K562 (cell line): ENCODE data around the gene PRPF38A. TPM values are rescaled to one million over a fixed set of nuclear protein-coding genes. Genes with fewer than 3 reads are reported as not detected.

Experiments used
- ARNT ChIP-seq, 2 experiments: fragments of 450-650 bp; IDR thresholded peaks; 2 replicates each; pipeline ENCODE4 v1.6.1; 2016; ENCODE audit warnings: mild to moderate bottlenecking in 1 of 2
- ATF1 ChIP-seq, 2 experiments: fragments of 450-650 bp in 1 of 2; IDR thresholded peaks; 2 replicates each; pipeline ENCODE4 v1.6.1; 2016; ENCODE audit warnings: missing compliant biosample characterization in 1 of 2, missing genetic modification characterization in 1 of 2
- ATF2 ChIP-seq: sonication (generic); formaldehyde crosslinking; IDR thresholded peaks from 2 replicates; pipeline ENCODE4 v1.8.1; 2022; ENCODE audit warnings: missing genetic modification reagents
- ATF7 ChIP-seq: fragments of 450-650 bp; IDR thresholded peaks from 2 replicates; pipeline ENCODE4 v1.7.1; 2014; ENCODE audit warnings: mild to moderate bottlenecking, moderate library complexity
- CC2D1A ChIP-seq: fragments of 450-650 bp; IDR thresholded peaks from 2 replicates; pipeline ENCODE4 v1.6.1; 2017; ENCODE audit warnings: mild to moderate bottlenecking
- FOXP1 ChIP-seq: sonication (generic); formaldehyde crosslinking; IDR thresholded peaks from 2 replicates; pipeline ENCODE4 v1.8.0; 2022; ENCODE audit warnings: mild to moderate bottlenecking, missing genetic modification reagents
- GATA2 ChIP-seq: sonication (generic); formaldehyde crosslinking; IDR thresholded peaks from 2 replicates; pipeline ENCODE4 v1.4.0; 2020; ENCODE audit warnings: mild to moderate bottlenecking, missing genetic modification reagents
- HDAC3 ChIP-seq: fragments of 450-650 bp; IDR thresholded peaks from 2 replicates; pipeline ENCODE4 v1.6.1; 2018; ENCODE audit warnings: borderline replicate concordance, mild to moderate bottlenecking, moderate library complexity; ENCODE audit not compliant: partially characterized antibody
- KAT7 ChIP-seq: sonication (generic); formaldehyde crosslinking; IDR thresholded peaks from 2 replicates; pipeline ENCODE4 v1.8.0; 2022; ENCODE audit warnings: missing genetic modification reagents, mild to moderate bottlenecking, borderline replicate concordance
- MEIS2 ChIP-seq: fragments of 450-650 bp; IDR thresholded peaks from 2 replicates; pipeline ENCODE4 v1.6.1; 2014; ENCODE audit warnings: mild to moderate bottlenecking; ENCODE audit not compliant: partially characterized antibody
- SAP30 ChIP-seq: fragments of 200-600 bp; sonication (generic); IDR thresholded peaks from 2 replicates; pipeline ENCODE4 v1.6.1; 2012; ENCODE audit warnings: borderline replicate concordance, low read depth, mild to moderate bottlenecking, moderate library complexity, low read length, control low read depth, inconsistent platforms; ENCODE audit not compliant: insufficient read depth, poor library complexity, severe bottlenecking
- SRSF9 ChIP-seq: fragments of 200-400 bp; formaldehyde crosslinking; IDR thresholded peaks from 2 replicates; pipeline ENCODE4 v1.6.1; 2017; ENCODE audit warnings: low read depth, low read length, borderline replicate concordance
- VEZF1 ChIP-seq: fragments of 200-800 bp; sonication (Bioruptor generic); IDR thresholded peaks from 2 replicates; pipeline ENCODE4 v1.6.1; 2017; ENCODE audit warnings: missing genetic modification characterization, missing compliant biosample characterization
- ZBTB8A ChIP-seq: fragments of 450-650 bp; IDR thresholded peaks from 2 replicates; pipeline ENCODE4 v1.6.1; 2018; ENCODE audit warnings: mild to moderate bottlenecking, moderate library complexity; ENCODE audit not compliant: partially characterized antibody
- ZFP30 ChIP-seq: fragments of 250-450 bp; sonication (Bioruptor Pico); IDR thresholded peaks from 2 replicates; pipeline ENCODE4 v1.8.0; 2022; ENCODE audit warnings: moderate library complexity, mild to moderate bottlenecking, inconsistent platforms, borderline replicate concordance
- ZHX1 ChIP-seq: fragments of 150-350 bp; conservative IDR thresholded peaks from 2 replicates; pipeline ENCODE4 v1.6.1; 2014; ENCODE audit warnings: low read length
- ZNF124 ChIP-seq: sonication (generic); formaldehyde crosslinking; IDR thresholded peaks from 2 replicates; pipeline ENCODE4 v1.8.1; 2022; ENCODE audit warnings: missing genetic modification reagents
- ZNF212 ChIP-seq: fragments of 450-650 bp; formaldehyde crosslinking; IDR thresholded peaks from 2 replicates; pipeline ENCODE4 v1.4.0; 2020; ENCODE audit warnings: mild to moderate bottlenecking
- ZNF277 ChIP-seq: fragments of 250-450 bp; sonication (Bioruptor Pico); IDR thresholded peaks from 2 replicates; pipeline ENCODE4 v1.8.0; 2022; ENCODE audit warnings: inconsistent platforms, mild to moderate bottlenecking, moderate library complexity, borderline replicate concordance
- ZNF57 ChIP-seq: fragments of 450-650 bp; formaldehyde crosslinking; IDR thresholded peaks from 2 replicates; pipeline ENCODE4 v1.4.0; 2020; ENCODE audit warnings: mild to moderate bottlenecking, moderate library complexity
- ZSCAN32 ChIP-seq: fragments of 450-650 bp; formaldehyde crosslinking; IDR thresholded peaks from 2 replicates; pipeline ENCODE4 v1.4.0; 2020; ENCODE audit warnings: mild to moderate bottlenecking, moderate library complexity
- polyA plus RNA-seq, 8 experiments: library from polyadenylated mRNA; depleted of rRNA in 4 of 8; stranded (reverse) in 5 of 8; unstranded in 3 of 8; fragments of >200 nt; fragmentation: Nextera tagmentation in 2 of 8; fragmentation: Illumina TruSeq in 1 of 8; extraction: Ambion mirVana in 2 of 8; extraction: Trizol in 1 of 8; gene quantifications; 2 replicates each; pipeline versions ENCODE4 v1.2.1 to v1.2.3, GENCODE V29; 2011 to 2014; ENCODE audit warnings: inconsistent platforms in 1 of 8, missing spikeins in 1 of 8
- total RNA-seq, 7 experiments: library from RNA; depleted of rRNA in 6 of 7; stranded (reverse); fragments of >200 nt in 6 of 7; fragmentation: Illumina TruSeq in 2 of 7; extraction: Trizol in 2 of 7; gene quantifications; 2 replicates each; pipeline versions ENCODE4 v1.2.1 to v1.2.3, GENCODE V29; 2011 to 2021; ENCODE audit warnings: low replicate concordance in 1 of 7

The PRPF38A gene
- total and polyA plus RNA-seq, 9 of the 15 experiments (the other 6 are each of a cell fraction or from before 2014, with no cell fraction given), result 53.6 to 198 (median 89.2) TPM

- TF ChIP-seq ZHX1, result peak; percentile 73; the same call in 1 of the 2 replicates
- TF ChIP-seq MEIS2, result no peak
- peak; percentile 70 for TF ChIP-seq VEZF1 (CRISPR knock-in tag)
- TF ChIP-seq ZBTB8A, result no peak
- no peak for TF ChIP-seq ZFP30
- TF ChIP-seq ATF2 (CRISPR knock-in tag), result no peak
- no peak for TF ChIP-seq GATA2 (CRISPR knock-in tag)
- peak; percentile 41 to 85; a peak in 1 of 4 replicates for TF ChIP-seq ARNT (IDR thresholded peaks at IDR 0.05)
- no peak for TF ChIP-seq KAT7 (CRISPR knock-in tag)
- TF ChIP-seq CC2D1A, result no peak
- no peak for TF ChIP-seq ZNF124 (CRISPR knock-in tag)
- peak; percentile 87; the same call in 1 of the 2 replicates for TF ChIP-seq FOXP1 (CRISPR knock-in tag)
- TF ChIP-seq ZSCAN32 (CRISPR knock-in tag), result 0 out of 2 replicates have a peak, but pooled peaks have one; percentile 36
- peak; percentile 98 for TF ChIP-seq SAP30
- no peak for TF ChIP-seq SRSF9
- no peak for TF ChIP-seq ZNF212 (CRISPR knock-in tag)
- no peak for TF ChIP-seq ZNF277
- TF ChIP-seq HDAC3, result peak; percentile 48
- TF ChIP-seq ATF1 (CRISPR knock-in tag; IDR thresholded peaks at IDR 0.05), result peak; percentile 78
- peak; percentile 98 for TF ChIP-seq ATF1 (tag; IDR thresholded peaks at IDR 0.05)
- TF ChIP-seq ATF7, result peak; percentile 91
- TF ChIP-seq ZNF57 (CRISPR knock-in tag), result no peak
Measured at GRCh38 chr1:52404116-52404974, at the start of gene PRPF38A, which contains the start of gene ORC1 (continued).
